ENCODE measurements around the gene PARP1.

Gene PARP1

GRCh38 chr1:226373376-226373775 lies 34.5 kb downstream of the PARP1 start:
- no peak for DNase-seq (ENCODE audit: low read depth)

- DNase-seq (ENCODE audit: low read depth), result no peak
These were observed 35.0 kb downstream of the PARP1 start for GRCh38 chr1:226372885-226373284.

DNA sequence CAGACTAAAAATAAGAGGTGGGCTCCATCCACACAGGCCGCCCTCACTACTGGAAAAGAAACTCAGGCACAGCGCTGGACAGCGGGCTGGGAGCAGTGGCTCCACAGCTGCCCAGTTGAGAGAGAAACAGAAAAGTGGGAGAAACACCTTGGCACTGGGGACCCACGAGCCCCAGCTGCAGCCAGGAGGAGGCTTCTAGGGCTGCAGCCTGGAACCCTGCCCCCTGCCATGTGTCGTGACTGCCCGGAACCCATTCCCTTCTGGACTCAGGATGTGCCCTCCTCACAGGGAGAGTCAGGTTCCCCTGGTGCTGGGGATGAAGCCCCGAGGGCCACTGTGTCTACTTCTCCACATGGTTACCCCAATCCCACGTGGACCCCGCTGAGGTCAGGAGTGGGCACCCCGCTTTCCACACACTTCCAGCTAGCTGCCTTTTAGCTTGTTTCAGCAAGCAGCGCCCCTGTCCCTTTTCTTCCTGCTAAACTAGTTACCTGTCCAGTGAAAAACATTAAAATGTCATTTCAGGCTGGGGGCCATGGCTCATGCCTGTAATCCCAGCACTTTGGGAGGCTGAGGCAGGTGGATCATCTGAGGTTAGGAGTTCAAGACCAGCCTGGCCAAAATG lies 35.9 kb downstream of the PARP1 start:
- DNase-seq (ENCODE audit: low read depth), result no peak

- DNase-seq (ENCODE audit: low read depth), result no peak
These were observed 36.7 kb downstream of the PARP1 start for GRCh38 chr1:226371027-226371694.

DNA sequence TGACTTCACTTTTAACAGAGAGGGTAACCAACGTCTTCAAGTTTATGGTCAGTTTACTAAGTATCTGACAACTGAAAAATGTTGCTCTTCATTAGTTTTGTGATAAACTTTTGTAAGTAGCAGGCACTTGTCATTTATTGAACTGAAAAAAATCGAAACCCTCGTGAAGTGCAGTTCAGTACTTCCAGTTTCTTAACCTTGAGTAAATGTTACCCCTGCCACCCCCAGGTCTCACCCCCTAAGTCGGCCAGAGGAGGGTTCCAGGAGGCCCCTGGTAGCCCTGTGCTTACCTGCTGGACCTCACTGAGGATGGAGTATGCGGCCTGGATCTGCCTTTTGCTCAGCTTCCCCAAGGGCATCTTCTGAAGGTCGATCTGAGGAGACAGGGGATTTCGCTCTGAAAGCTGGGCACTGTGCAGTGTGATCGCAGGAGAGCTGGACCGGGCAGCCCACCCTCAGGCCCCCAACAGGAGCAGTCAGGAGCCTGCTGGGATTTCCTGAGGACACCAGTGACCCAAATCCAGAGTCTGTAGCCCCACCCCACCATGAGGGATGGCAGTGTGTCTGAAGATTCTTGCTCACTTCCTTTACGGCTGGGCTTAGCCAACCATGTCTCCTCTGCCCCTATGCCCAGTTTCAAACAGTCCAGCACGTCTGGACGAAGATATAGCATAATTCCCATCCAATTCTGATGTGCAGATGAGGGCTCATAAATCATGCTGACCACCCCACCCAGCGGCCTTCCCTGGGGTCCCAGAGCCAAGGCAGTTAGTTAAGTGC lies 37.6 kb downstream of the PARP1 start:
- no peak for DNase-seq (ENCODE audit: low read depth)

- DNase-seq (ENCODE audit: low read depth), result no peak
These were observed 38.8 kb downstream of the PARP1 start for GRCh38 chr1:226369110-226369509.

GRCh38 chr1:226366290-226366689 lies 41.6 kb downstream of the PARP1 start:
- no peak for DNase-seq (ENCODE audit: low read depth)

- peak; percentile 2 for DNase-seq (ENCODE audit: low read depth)
These were observed 42.1 kb downstream of the PARP1 start for GRCh38 chr1:226365831-226366231.

DNA sequence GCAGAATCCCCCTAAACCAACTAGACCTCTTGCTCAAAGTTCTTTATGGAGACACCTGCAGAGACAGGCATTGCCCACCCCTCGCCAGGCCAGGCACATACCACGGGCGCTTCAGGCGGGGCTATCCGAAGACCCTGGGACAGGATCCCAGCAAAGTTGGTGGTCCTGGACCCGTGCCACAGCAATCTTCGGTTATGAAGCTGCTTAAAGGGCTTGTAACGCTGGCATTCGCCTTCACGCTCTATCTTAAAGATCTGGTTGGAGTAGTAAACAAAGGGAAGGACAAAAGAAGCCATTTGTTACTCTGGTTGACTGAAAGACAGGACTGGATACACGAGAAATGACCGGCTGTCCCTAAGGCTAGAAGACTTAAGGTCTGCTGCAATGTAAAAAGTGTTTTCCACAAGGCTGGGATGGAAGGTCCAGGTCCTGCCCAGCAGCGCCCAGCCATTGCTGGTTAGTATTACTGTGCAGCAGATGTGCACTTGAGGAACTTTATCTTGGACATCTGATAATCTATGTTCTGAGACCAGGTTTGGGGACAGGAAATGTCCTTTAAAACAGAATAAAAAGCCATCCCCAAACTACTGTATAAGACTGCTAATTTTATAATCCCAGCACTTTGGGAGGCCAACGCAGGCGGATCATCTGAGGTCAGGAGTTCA lies 42.9 kb downstream of the PARP1 start:
- DNase-seq (ENCODE audit: low read depth), result no peak

DNA sequence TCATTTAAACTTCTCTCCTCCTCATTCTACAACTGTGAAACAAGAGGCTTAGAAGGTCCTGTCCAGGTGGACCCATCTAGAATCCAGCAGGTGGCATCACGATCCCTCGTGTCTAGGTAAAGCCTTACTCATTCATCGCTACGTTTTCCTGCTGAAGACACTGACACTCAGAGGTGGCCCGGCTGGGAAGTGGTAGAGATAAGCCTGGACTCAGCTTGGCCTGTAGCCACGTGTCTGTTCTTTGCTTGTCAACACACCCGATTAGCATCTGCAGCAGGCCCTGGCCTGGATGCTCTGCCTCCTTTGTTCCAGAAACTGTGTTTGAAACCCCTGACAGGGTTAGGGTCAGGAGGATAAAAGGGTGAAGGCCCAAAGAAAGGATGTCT lies 43.4 kb downstream of the PARP1 start:
- no peak for DNase-seq (ENCODE audit: low read depth)

- no peak for DNase-seq (ENCODE audit: low read depth)
These were observed 43.9 kb downstream of the PARP1 start for GRCh38 chr1:226363801-226364513.

DNA sequence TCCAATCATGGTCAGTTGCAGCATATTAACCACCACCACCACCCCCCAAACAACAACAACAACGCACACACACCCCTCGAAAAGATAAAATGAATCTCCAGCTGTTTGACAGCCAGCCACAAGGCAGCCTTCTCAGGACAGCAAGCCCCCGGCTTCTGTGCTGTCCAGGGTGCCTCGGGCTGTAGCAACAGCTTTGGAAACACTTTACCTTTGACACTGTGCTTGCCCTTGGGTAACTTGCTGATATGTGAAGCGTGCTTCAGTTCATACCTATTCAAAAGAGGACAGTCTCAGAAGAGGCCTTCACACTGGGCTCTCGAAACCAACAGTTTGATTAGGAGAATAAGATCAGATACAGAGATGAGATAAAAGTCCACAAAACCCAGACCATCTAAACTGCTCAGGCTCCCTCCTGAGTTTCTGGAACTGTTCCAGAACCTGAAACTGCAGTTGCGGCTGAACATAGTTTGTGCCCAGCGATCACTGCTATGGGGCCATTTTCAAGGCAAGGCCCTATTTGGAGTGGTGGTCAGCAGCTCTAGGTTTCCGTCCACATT lies 44.9 kb downstream of the PARP1 start:
- no peak for DNase-seq (ENCODE audit: low read depth)

DNA sequence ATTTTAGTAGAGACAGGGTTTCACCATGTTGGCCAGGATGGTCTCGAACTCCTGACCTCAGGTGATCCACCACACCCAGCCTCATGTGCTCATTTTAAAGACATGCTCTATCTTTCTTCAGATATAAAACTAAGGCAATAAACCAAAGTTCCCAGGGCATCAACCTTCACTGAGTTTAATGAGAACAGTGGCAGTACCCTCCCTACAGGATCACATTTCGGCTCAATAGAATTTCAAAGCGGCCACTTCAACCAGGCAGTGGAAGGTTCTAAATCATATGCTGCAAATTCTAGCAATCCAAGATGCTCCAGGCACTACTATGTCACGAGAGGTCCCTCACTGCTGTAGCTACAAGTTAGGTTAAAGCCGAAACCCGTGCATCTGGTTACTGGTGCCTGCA lies 45.5 kb downstream of the PARP1 start:
- DNase-seq (ENCODE audit: low read depth), result no peak

DNA sequence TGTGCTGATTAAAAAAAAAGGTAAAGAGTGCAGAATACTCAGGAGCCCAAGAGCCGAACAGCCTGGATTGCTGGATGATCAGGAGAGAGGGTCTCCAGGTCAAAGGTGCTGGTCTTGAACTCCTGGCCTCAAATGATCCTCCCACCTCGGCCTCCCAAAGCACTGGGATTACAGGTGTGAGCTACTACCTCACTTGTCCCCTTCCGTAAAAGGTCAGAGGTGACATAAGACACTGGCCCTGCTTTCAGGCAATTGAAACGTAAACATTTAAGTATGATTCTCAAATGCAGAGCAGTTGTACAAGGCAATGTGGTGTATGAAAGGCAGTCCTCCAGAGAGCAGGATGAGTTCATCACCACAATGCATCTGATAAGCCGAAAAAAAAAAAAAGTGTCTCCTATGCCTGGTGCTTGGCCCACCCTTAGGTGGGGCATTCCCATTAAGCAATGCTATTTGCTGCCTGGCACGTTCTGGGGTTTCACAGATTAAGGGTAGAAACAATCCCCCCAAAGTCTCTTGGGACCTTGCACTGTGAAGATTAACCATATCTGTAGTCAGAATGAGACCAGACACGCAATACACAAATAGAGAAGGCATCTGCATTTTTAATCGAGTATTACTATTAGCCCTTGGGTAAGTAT lies 47.7 kb downstream of the PARP1 start:
- DNase-seq (ENCODE audit: low read depth), result no peak

DNA sequence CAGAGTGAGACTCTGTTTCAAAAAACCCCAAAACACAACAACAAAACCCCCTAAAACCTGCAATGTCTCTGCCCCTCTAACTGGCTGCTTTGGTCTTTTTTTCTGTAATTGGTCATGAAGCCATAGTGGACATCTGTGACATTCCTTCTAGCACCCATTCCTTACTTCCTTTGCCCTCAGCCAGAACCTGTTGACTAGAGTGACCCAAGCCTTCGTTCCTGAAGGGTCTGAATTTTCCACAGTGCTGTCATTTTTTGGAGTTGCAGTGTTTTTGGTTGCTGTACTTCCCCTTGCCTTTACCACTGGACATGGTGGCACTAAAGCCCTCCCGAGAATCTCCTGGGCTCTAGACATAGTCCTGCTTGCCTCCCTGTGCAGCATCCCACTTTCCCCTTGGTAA lies 50.5 kb downstream of the PARP1 start:
- no peak for DNase-seq (ENCODE audit: low read depth)

GRCh38 chr1:226355669-226356551 lies 52.0 kb downstream of the PARP1 start:
- DNase-seq (ENCODE audit: low read depth), result no peak

DNA sequence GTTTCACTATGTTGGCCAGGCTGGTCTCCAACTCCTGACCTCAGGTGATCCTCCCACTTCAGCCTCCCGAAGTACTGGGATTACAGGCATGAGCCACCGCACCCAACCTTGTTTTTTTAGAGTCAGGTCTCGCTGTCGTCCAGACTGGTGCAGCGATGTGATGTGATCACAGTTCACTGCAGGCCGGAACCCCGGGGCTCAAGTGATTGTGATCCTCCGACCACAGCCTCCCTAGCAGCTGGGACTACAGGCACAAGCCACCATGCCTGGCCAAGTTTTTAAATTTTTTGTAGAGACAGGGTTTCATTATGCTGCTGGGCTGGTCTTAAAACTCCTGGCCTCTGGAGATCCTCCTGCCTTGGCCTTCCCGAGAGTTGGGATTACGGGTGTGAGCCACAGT lies 52.9 kb downstream of the PARP1 start:
- DNase-seq (ENCODE audit: low read depth), result no peak

DNA sequence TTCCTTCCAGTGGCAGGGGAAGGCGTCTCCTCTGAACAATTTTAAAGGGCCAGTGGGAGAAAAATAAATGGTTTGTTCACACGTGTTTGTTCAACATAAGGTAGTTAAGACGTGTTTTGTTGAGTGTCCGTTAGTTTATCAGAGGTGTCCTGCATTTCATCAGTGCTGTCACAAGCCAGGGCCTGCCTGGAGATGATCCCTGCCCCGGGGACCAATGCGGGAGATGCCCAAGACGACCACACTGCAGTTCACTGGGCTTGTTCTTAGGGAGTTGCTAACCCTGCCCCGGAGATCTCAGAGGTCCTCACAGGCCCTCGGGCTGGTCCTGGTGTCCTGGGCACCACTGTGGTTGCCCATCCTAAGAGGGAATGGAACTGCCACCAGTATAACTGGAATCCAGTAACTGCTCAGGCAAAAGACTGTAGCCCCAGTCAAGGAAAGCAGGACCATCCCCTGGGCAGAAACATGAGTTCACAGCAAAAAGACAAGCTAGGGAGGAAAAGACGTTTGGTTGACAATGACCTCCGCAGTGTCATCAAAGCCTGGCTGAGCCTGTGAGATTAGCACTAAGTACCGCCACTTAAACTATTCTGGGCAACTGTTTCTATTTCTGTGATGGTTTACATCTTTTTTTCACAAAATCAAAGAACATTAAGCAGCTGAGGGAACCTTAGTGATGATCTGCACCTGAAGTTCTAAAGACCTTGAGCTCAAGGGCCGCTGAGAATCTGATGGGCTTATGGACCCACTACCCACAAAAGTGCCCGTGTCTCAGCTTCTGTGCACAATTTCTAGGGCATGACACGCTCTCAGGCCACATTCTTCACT lies 54.0 kb downstream of the PARP1 start:
- no peak for DNase-seq (ENCODE audit: low read depth)

DNA sequence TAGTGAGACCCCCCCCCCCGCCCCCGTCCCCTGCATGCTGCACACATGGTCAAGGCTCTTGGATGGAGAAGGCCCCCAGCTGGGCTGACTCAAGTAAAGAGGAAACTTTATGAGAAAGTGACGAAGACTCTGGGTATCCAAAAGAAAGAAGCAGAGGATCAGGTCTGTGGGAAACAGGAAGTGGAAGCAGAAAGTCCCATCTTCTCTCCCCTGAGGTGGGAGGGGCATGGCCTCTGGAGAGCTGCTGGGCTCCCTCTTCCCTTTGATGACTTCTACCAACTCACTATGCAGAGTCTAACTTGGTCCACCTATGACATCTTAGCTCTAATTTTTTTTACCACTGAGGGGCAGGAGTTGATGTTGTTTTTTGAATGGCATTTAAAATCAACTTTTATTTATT lies 56.2 kb downstream of the PARP1 start:
- no peak for DNase-seq (ENCODE audit: low read depth)

DNA sequence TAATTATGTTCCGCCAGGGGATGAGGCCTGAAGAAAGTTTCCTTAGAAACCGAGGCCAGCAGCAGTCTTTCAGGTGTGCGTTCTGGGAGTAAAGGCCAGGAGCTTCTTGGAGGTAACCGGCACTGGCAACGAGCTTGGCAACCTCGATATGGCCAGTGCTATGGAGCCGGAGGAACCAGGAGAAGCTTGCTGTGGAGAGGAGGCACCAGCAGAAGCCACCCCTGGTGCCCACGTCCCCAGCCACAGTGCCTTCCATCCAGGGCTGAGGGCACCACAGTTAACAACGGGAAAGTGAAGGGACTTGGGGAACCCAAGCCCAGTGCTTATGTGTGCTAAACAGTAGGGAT lies 57.4 kb downstream of the PARP1 start:
- DNase-seq (ENCODE audit: low read depth), result no peak
